Pancreas (tissue), 10 donors: ENCODE results near the gene TSEN2. TPM values are rescaled to one million over a fixed set of nuclear protein-coding genes. Genes with fewer than 3 reads are reported as not detected.

ENCODE experiments used
- ATAC-seq, 4 donors: fragments of 200-7000 bp; cut with Tn5 transposase; one replicate each; pipeline versions ENCODE4 v1.8.0 to v1.9.1; 2020; ENCODE audit warnings: mild to moderate bottlenecking in 4 of 4, moderate library complexity in 4 of 4
- DNase-seq, 6 donors: peaks; one replicate each; pipeline ENCODE4 v3.0.0-alpha.2; 2020
- FAIRE-seq: peaks from 2 replicates; lab custom pipeline; 2012; peaks lifted over from hg19 to GRCh38; lab: Jason Lieb, UNC
- H3K27ac ChIP-seq, 4 donors: fragments of 200-600 bp; sonication (generic); 1 replicate in 3 of 4; 2 replicates in 1 of 4; pipeline versions ENCODE4 v1.5.0 to v1.8.0; 2020
- H3K27me3 ChIP-seq, 4 donors: fragments of 200-600 bp; one replicate each; pipeline ENCODE4 v1.8.0; 2021
- H3K36me3 ChIP-seq, 3 donors: fragments of 200-600 bp; sonication (generic) in 1 of 3; one replicate each; pipeline versions ENCODE4 v1.5.0 to v1.8.0; 2020 to 2021
- H3K4me1 ChIP-seq, 3 donors: fragments of 200-600 bp; one replicate each; pipeline ENCODE4 v1.8.0; 2021
- H3K4me3 ChIP-seq, 4 donors: fragments of 200-600 bp; sonication (generic) in 2 of 4; one replicate each; pipeline versions ENCODE4 v1.5.0 to v1.8.0; 2020 to 2021
- H3K9me3 ChIP-seq, 4 donors: fragments of 200-600 bp; one replicate each; pipeline ENCODE4 v1.8.0; 2021
- WGBS, 2 donors: extraction: QIAGEN DNeasy Blood & Tissue Kit; methylation state at CpG; one replicate each; pipeline ENCODE4 v1.1.7; 2013; 5-methylcytosine and 5-hydroxymethylcytosine counted together
- intact Hi-C, 3 donors: fragments of 100-400 bp; cut with DNase I; formaldehyde crosslinking; loops; one replicate each; pipeline versions ENCODE4 v1.11.1 to v1.14.2; 2022
- polyA plus RNA-seq, 2 donors: library from polyadenylated mRNA; stranded (reverse); fragments of 200-250 nt; gene quantifications; one replicate each; pipeline ENCODE4 v1.2.3, GENCODE V29; 2013
- total RNA-seq, 6 donors: library from RNA; stranded (reverse); fragmentation: NEBNext Ultra II Directional in 4 of 6; extraction: Animal tissue kit (Norgen Biotek cat#: 25700) in 4 of 6; gene quantifications; one replicate each; pipeline versions ENCODE4 v1.2.1 to v1.2.4, GENCODE V29; 2021 to 2023
- TF ChIP-seq, protein P1 (sequence below), 4 donors: fragments of 200-600 bp; sonication (generic) in 3 of 4; IDR thresholded peaks; one replicate each; pipeline versions ENCODE4 v1.5.0 to v1.8.0; 2021; ENCODE audit warnings: antibody characterized with exemption in 4 of 4
- donor health status: healthy with polysubstance abuse.
- donor health status: DM: no; HTN: no; CAD: no; lungs with moderate emphysema.
- donor health status: DM: no; HTN: no; CAD: no.
- donor health status: control.
- donor health status: control.
- donor health status: Bipolar disorder and iron deficiency.
- donor health status: DM: yes; HTN: yes; CAD: no.
- donor health status: DM: no; HTN: no; CAD: no.
- donor health status: DM: no; HTN: no; CAD: no.
- donor health status: DM: yes; HTN: yes; CAD: no.

TSEN2 gene
- total and polyA plus RNA-seq, 8 donors = 8.7 to 17.0 (median 10.9) TPM

- WGBS, 2 donors = 59 to 61% methylated on average over 7 of the region's 7 CpGs
These were observed 65.9 kb downstream of the TSEN2 start for GRCh38 chr3:12549971-12550760.

GRCh38 chr3:12553921-12554391 lies 69.7 kb downstream of the TSEN2 start:
- TF ChIP-seq, protein P1, sequence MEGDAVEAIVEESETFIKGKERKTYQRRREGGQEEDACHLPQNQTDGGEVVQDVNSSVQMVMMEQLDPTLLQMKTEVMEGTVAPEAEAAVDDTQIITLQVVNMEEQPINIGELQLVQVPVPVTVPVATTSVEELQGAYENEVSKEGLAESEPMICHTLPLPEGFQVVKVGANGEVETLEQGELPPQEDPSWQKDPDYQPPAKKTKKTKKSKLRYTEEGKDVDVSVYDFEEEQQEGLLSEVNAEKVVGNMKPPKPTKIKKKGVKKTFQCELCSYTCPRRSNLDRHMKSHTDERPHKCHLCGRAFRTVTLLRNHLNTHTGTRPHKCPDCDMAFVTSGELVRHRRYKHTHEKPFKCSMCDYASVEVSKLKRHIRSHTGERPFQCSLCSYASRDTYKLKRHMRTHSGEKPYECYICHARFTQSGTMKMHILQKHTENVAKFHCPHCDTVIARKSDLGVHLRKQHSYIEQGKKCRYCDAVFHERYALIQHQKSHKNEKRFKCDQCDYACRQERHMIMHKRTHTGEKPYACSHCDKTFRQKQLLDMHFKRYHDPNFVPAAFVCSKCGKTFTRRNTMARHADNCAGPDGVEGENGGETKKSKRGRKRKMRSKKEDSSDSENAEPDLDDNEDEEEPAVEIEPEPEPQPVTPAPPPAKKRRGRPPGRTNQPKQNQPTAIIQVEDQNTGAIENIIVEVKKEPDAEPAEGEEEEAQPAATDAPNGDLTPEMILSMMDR (IDR thresholded peaks at IDR 0.05) = no peak
- 3 to 11% methylated on average over 26 of the region's 26 CpGs for WGBS, 2 donors

More at GRCh38 chr3:12549971-12550760, 65.9 kb downstream of the TSEN2 start:
- ATAC-seq (no peak), FAIRE-seq (no peak), DNase-seq (no peak)
- intact Hi-C loops = no loop called here
- Histone ChIP-seq H3K27me3 (peaks cover 0 to 4% (median 1%) of the 10 kb centered on the region in 4 donors), H3K27ac (no peak overlapping the region), H3K4me3 (no peak overlapping the region), H3K4me1 (peaks cover 0 to 5% (median 0%) of the 10 kb centered on the region in 3 donors), H3K9me3 (no peaks in the 10 kb centered on the region), H3K36me3 (no peaks in the 10 kb centered on the region)
- TF ChIP-seq, protein P1 (IDR thresholded peaks at IDR 0.05) = no peak

GRCh38 chr3:12556314-12556689 lies 72.0 kb downstream of the TSEN2 start:
- H3K9me3 ChIP-seq = no peaks in the 10 kb centered on the region
- no peaks in the 10 kb centered on the region for H3K36me3 ChIP-seq
- peak overlapping the region; percentile 86 to 94 (median 93) for H3K4me3 ChIP-seq
- peaks cover 0 to 4% (median 1%) of the 10 kb centered on the region in 4 donors for H3K27me3 ChIP-seq
- DNase-seq (no peak), FAIRE-seq (no peak), ATAC-seq (peak in 3 of 4 donors; percentile 1 to 9 (median 2))
- intact Hi-C loops = no loop called here
- whole genome bisulfite sequencing, 2 donors = 2 to 3% methylated on average over 8 of the region's 8 CpGs
- H3K27ac ChIP-seq = peak overlapping the region; percentile 94 to 98 (median 96)
- peaks cover 20 to 37% (median 24%) of the 10 kb centered on the region in 3 donors for H3K4me1 ChIP-seq
- TF ChIP-seq, protein P1 (IDR thresholded peaks at IDR 0.05) = no peak

More at GRCh38 chr3:12553921-12554391, 69.7 kb downstream of the TSEN2 start:
- FAIRE-seq (no peak), ATAC-seq (no peak), DNase-seq (peak in 2 of 6 donors; percentile 40 to 57)
- Histone ChIP-seq H3K27me3 (peaks cover 0 to 4% (median 1%) of the 10 kb centered on the region in 4 donors), H3K4me3 (peak overlapping the region; percentile 0 to 41 (median 25)), H3K4me1 (peaks cover 4 to 21% (median 11%) of the 10 kb centered on the region in 3 donors), H3K9me3 (no peaks in the 10 kb centered on the region), H3K36me3 (no peaks in the 10 kb centered on the region), H3K27ac (peak overlapping the region in 1 of 4 donors; percentile 55)
- intact Hi-C loops = no loop called here

GRCh38 chr3:12556690-12557472 lies 72.6 kb downstream of the TSEN2 start, which contains the start of gene MKRN2:
Gene MKRN2, plus strand, starts transcription at chr3:12557087. Its CDS starts 64 bp downstream, at chr3:12557151.
- peak within 1 kb of the TSS; percentile 94 to 98 (median 96) for H3K27ac ChIP-seq
- intact Hi-C loops = no loop called here
- peak; percentile 84 to 96 (median 93) for DNase-seq
- FAIRE-seq = no peak
- H3K4me3 ChIP-seq = peak within 1 kb of the TSS; percentile 86 to 94 (median 93)
- no peaks in the 10 kb centered on the region for H3K36me3 ChIP-seq
- H3K4me1 ChIP-seq = peaks cover 24 to 37% (median 26%) of the 10 kb centered on the region in 3 donors
- no peaks in the 10 kb centered on the region for H3K9me3 ChIP-seq
- 0% methylated on average over 71 to 77 of the region's 77 CpGs for WGBS, 2 donors
- peak; percentile 93 to 98 (median 98) for ATAC-seq
- H3K27me3 ChIP-seq = peaks cover 0 to 4% (median 1%) of the 10 kb centered on the region in 4 donors
- TF ChIP-seq, protein P1 (IDR thresholded peaks at IDR 0.05) = no peak
